K562 (cell line): ENCODE results near the gene DDX51. TPM values are rescaled to one million over a fixed set of nuclear protein-coding genes. Genes with fewer than 3 reads are reported as not detected.

ENCODE experiments used
- CEBPB ChIP-seq: fragments of 450-650 bp; IDR thresholded peaks from 2 replicates; pipeline ENCODE4 v1.6.1; 2016; ENCODE audit warnings: missing genetic modification characterization, missing compliant biosample characterization
- HMGXB4 ChIP-seq: sonication (generic); formaldehyde crosslinking; IDR thresholded peaks from 2 replicates; pipeline ENCODE4 v1.8.1; 2023; ENCODE audit warnings: mild to moderate bottlenecking, missing genetic modification reagents
- MGA ChIP-seq: fragments of 450-650 bp; IDR thresholded peaks from 2 replicates; pipeline ENCODE4 v1.6.1; 2016; ENCODE audit warnings: mild to moderate bottlenecking, moderate library complexity
- MITF ChIP-seq: IDR thresholded peaks from 2 replicates; pipeline ENCODE4 v1.6.1; 2014; ENCODE audit warnings: antibody characterized with exemption
- NR4A1 ChIP-seq, 2 experiments: fragments of 250-450 bp in 1 of 2; fragments of 450-650 bp in 1 of 2; sonication (Bioruptor Pico) in 1 of 2; IDR thresholded peaks; 2 replicates each; pipeline versions ENCODE4 v1.4.0 to v1.6.1; 2016 to 2020; ENCODE audit warnings: mild to moderate bottlenecking in 2 of 2, missing compliant biosample characterization in 1 of 2, missing genetic modification characterization in 1 of 2, moderate library complexity in 1 of 2
- SMARCB1 ChIP-seq: IDR thresholded peaks from 2 replicates; pipeline ENCODE4 v1.6.1; 2011; ENCODE audit warnings: improper control_type of control experiment, low read depth; ENCODE audit not compliant: insufficient read length
- polyA plus RNA-seq, 8 experiments: library from polyadenylated mRNA; depleted of rRNA in 4 of 8; stranded (reverse) in 5 of 8; unstranded in 3 of 8; fragments of >200 nt; fragmentation: Nextera tagmentation in 2 of 8; fragmentation: Illumina TruSeq in 1 of 8; extraction: Ambion mirVana in 2 of 8; extraction: Trizol in 1 of 8; gene quantifications; 2 replicates each; pipeline versions ENCODE4 v1.2.1 to v1.2.3, GENCODE V29; 2011 to 2014; ENCODE audit warnings: inconsistent platforms in 1 of 8, missing spikeins in 1 of 8
- total RNA-seq, 7 experiments: library from RNA; depleted of rRNA in 6 of 7; stranded (reverse); fragments of >200 nt in 6 of 7; fragmentation: Illumina TruSeq in 2 of 7; extraction: Trizol in 2 of 7; gene quantifications; 2 replicates each; pipeline versions ENCODE4 v1.2.1 to v1.2.3, GENCODE V29; 2011 to 2021; ENCODE audit warnings: low replicate concordance in 1 of 7

Gene DDX51
- total and polyA plus RNA-seq, 9 of the 15 experiments (the other 6 are each of a cell fraction or from before 2014, with no cell fraction given), result 1.1 to 35.9 (median 12.4) TPM

GRCh38 chr12:132102297-132102696, 41.8 kb downstream of the DDX51 start (continued):
- TF ChIP-seq MGA (no peak), HMGXB4 (CRISPR knock-in tag) (no peak), SMARCB1 (no peak), NR4A1 (CRISPR knock-in tag; IDR thresholded peaks at IDR 0.05) (no peak), NR4A1 (tag; IDR thresholded peaks at IDR 0.05) (no peak), MITF (no peak), CEBPB (tag) (no peak)
- TF ChIP-seq, all 486 proteins: peak for 0
